Uterus (tissue), 4 donors: ENCODE results near the gene NPRL2. TPM values are rescaled to one million over a fixed set of nuclear protein-coding genes. Genes with fewer than 3 reads are reported as not detected.
A peak's percentile ranks its signal among the peaks of the same experiment; 100 is the strongest.

Experiments used
- DNase-seq, 2 donors: peaks; one replicate each; pipeline ENCODE4 v3.0.0-alpha.2; 2019 to 2020
- H3K27ac ChIP-seq, 2 donors: fragments of 200-600 bp; sonication (generic); 1 replicate in 1 of 2; 2 replicates in 1 of 2; pipeline ENCODE4 v1.5.1; 2016 to 2018
- H3K27me3 ChIP-seq, 2 donors: fragments of 200-600 bp; sonication (generic); one replicate each; pipeline ENCODE4 v1.5.1; 2018 to 2019; ENCODE audit warnings: control low read depth in 1 of 2
- H3K36me3 ChIP-seq, 2 donors: fragments of 200-600 bp; sonication (generic); one replicate each; pipeline ENCODE4 v1.5.1; 2019; ENCODE audit warnings: control low read depth in 1 of 2
- H3K4me1 ChIP-seq, 2 donors: fragments of 200-600 bp; sonication (generic); one replicate each; pipeline ENCODE4 v1.5.1; 2018 to 2019; ENCODE audit warnings: control low read depth in 1 of 2
- H3K4me3 ChIP-seq, 2 donors: fragments of 200-600 bp; sonication (generic); 1 replicate in 1 of 2; 2 replicates in 1 of 2; pipeline ENCODE4 v1.5.1; 2018 to 2019; ENCODE audit warnings: mild to moderate bottlenecking in 1 of 2
- H3K9me3 ChIP-seq, 2 donors: fragments of 200-600 bp; sonication (generic); one replicate each; pipeline ENCODE4 v1.5.1; 2019; ENCODE audit warnings: control low read depth in 1 of 2
- CTCF ChIP-seq, 4 experiments: fragments of 200-600 bp in 2 of 4; fragments of 450-650 bp in 2 of 4; sonication (generic) in 2 of 4; IDR thresholded peaks; one replicate each; pipeline ENCODE4 v1.5.1; 2016 to 2019; ENCODE audit warnings: antibody characterized with exemption in 4 of 4, mild to moderate bottlenecking in 2 of 4, moderate library complexity in 1 of 4
- POLR2A ChIP-seq, 2 donors: fragments of 450-650 bp; IDR thresholded peaks; one replicate each; pipeline ENCODE4 v1.6.1; 2016; ENCODE audit warnings: antibody characterized with exemption in 2 of 2, mild to moderate bottlenecking in 1 of 2, moderate library complexity in 1 of 2
- intact Hi-C: fragments of 100-400 bp; cut with DNase I; formaldehyde crosslinking; loops from one replicate; pipeline ENCODE4 v1.15.1; 2023; ENCODE audit warnings: low total_unique reads
- total RNA-seq, 4 donors: library from RNA; depleted of rRNA in 3 of 4; stranded (reverse); fragments of >200 nt in 3 of 4; gene quantifications; one replicate each; pipeline versions ENCODE4 v1.1.0 to v1.2.4, GENCODE V29; 2014 to 2023
- donor health status: DM: yes; HTN: yes; CAD: no.

Gene NPRL2
- total RNA-seq, 4 donors from 2014 or later, result 11.8 to 26.2 (median 16.0) TPM

- TF ChIP-seq CTCF (IDR thresholded peaks at IDR 0.05), result no peak
- TF ChIP-seq POLR2A (IDR thresholded peaks at IDR 0.05), result no peak
- intact Hi-C loops, result no loop called here
- Histone ChIP-seq H3K9me3 (no peaks in the 10 kb centered on the region), H3K4me3 (peak overlapping the region in 1 of 2 donors; percentile 91), H3K4me1 (peaks cover 16 to 32% of the 10 kb centered on the region in 2 donors), H3K36me3 (no peaks in the 10 kb centered on the region), H3K27me3 (no peaks in the 10 kb centered on the region), H3K27ac (peak overlapping the region in 1 of 2 donors; percentile 20)
- no peak for DNase-seq
Measured at GRCh38 chr3:50359760-50360110, 9.2 kb upstream of the NPRL2 start.

GRCh38 chr3:50358911-50359759 lies 8.6 kb upstream of the NPRL2 start, which contains the start of gene TMEM115:
TMEM115 (minus strand) TSS chr3:50359521; CDS start chr3:50359063, 458 bp downstream.
- Histone ChIP-seq H3K9me3 (no peaks in the 10 kb centered on the region), H3K4me3 (peak within 1 kb of the TSS; percentile 67 to 91), H3K27ac (peak within 1 kb of the TSS; percentile 89 to 93), H3K4me1 (peaks cover 16 to 27% of the 10 kb centered on the region in 2 donors), H3K27me3 (no peaks in the 10 kb centered on the region), H3K36me3 (no peaks in the 10 kb centered on the region)
- peak; percentile 95 to 99 for DNase-seq
- intact Hi-C loops, result no loop called here
- peak; percentile 56 to 71 for TF ChIP-seq POLR2A (IDR thresholded peaks at IDR 0.05)
- TF ChIP-seq CTCF (IDR thresholded peaks at IDR 0.05), result peak in 1 of 4 experiments; percentile 31

GRCh38 chr3:50358355-50358910 lies 7.9 kb upstream of the NPRL2 start:
- intact Hi-C loops, result no loop called here
- Histone ChIP-seq H3K4me1 (peaks cover 16 to 27% of the 10 kb centered on the region in 2 donors), H3K4me3 (peak overlapping the region; percentile 67 to 91), H3K36me3 (no peaks in the 10 kb centered on the region), H3K27ac (peak overlapping the region; percentile 89 to 93), H3K9me3 (no peaks in the 10 kb centered on the region), H3K27me3 (no peaks in the 10 kb centered on the region)
- no peak for DNase-seq
- TF ChIP-seq POLR2A (IDR thresholded peaks at IDR 0.05) (no peak), CTCF (IDR thresholded peaks at IDR 0.05) (no peak)

GRCh38 chr3:50357481-50357880 lies 6.9 kb upstream of the NPRL2 start:
- intact Hi-C loops, result no loop called here
- Histone ChIP-seq H3K36me3 (no peaks in the 10 kb centered on the region), H3K4me1 (peaks cover 16 to 27% of the 10 kb centered on the region in 2 donors), H3K27ac (peak overlapping the region; percentile 8 to 93), H3K9me3 (no peaks in the 10 kb centered on the region), H3K4me3 (peak overlapping the region; percentile 67 to 91), H3K27me3 (no peaks in the 10 kb centered on the region)
- no peak for DNase-seq
- TF ChIP-seq CTCF (IDR thresholded peaks at IDR 0.05), result no peak

GRCh38 chr3:50356553-50356952 lies 6.0 kb upstream of the NPRL2 start:
- Histone ChIP-seq H3K4me1 (peaks cover 16 to 31% of the 10 kb centered on the region in 2 donors), H3K36me3 (no peaks in the 10 kb centered on the region), H3K4me3 (peak overlapping the region in 1 of 2 donors; percentile 67), H3K9me3 (no peaks in the 10 kb centered on the region), H3K27me3 (no peaks in the 10 kb centered on the region), H3K27ac (no peak overlapping the region)
- DNase-seq, result no peak
- intact Hi-C loops, result no loop called here
- TF ChIP-seq CTCF (IDR thresholded peaks at IDR 0.05) (no peak), POLR2A (IDR thresholded peaks at IDR 0.05) (no peak)
